ENCODE measurements around the gene ABCA2. TPM values are rescaled to one million over a fixed set of nuclear protein-coding genes. Genes with fewer than 3 reads are reported as not detected.

The ABCA2 gene
- polyA plus RNA-seq, 1 of the 3 experiments (the other 2 are of a cell fraction), result 34.7 TPM

DNA sequence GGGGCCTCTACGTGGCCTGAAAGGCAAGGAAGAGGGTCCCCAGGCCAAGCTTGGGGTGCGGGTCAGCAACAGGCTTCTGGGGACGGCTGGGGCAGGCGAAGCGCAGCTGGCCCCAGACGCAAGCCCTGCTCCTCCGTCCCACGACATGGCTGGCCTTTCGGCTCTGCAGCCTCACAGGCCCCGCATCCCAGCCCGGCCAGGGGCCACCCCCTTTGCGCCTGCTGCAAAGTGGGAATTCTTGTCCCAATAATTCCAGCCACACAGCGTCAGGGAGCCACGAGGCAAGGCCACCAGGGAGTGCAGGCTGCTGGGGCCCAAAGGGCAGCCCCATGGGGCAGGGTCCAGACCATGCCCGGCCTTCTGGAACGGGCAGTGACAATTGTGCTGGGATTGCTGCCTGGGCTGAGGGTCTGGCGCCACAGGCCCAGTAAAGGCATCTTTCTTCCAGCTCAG lies 26.9 kb upstream of the ABCA2 start:
- Histone ChIP-seq H3K9ac (no peak overlapping the region), H2AFZ (ENCODE audit: low read depth) (no peak overlapping the region), H3K9me2 (no peaks in the 10 kb centered on the region), H3K4me3 (ENCODE audit: low read depth in 2 of 2, low read length in 1 of 2) (no peak overlapping the region), H3K79me2 (ENCODE audit: insufficient read depth) (no peaks in the 10 kb centered on the region), H3K27ac (ENCODE audit: low read depth in 2 of 2, low read length in 1 of 2) (peak overlapping the region; percentile 32 to 96; a peak in 3 of 4 replicates), H3K4me1 (ENCODE audit: control insufficient read depth in 1 of 2, insufficient read depth in 2 of 2, low read depth in 1 of 2, low read length in 1 of 2) (peaks cover 0 to 29% of the 10 kb centered on the region in 2 experiments; a peak in 2 of 4 replicates), H3F3A (replicated peaks; ENCODE audit: insufficient read depth) (no peaks in the 10 kb centered on the region), H4K20me1 (ENCODE audit: insufficient read depth) (no peaks in the 10 kb centered on the region), H3K9me3 (no peaks in the 10 kb centered on the region), H3K4me2 (peak overlapping the region; percentile 71; the same call in 1 of the 2 replicates), H3K36me3 (replicated peaks in 1 of 2; ENCODE audit: control insufficient read depth in 1 of 2, insufficient read depth in 2 of 2, low read length in 1 of 2) (no peaks in the 10 kb centered on the region), H3K27me3 (ENCODE audit: insufficient read depth) (no peaks in the 10 kb centered on the region)
- 83% methylated on average over 6 of the region's 17 CpGs for WGBS (ENCODE audit: low lambda C conversion rate)
- no peak for DNase-seq
- no peak for TF ChIP-seq ELF1 (IDR thresholded peaks at IDR 0.05)
- no peak for TF ChIP-seq FOSL2 (IDR thresholded peaks at IDR 0.05; ENCODE audit: borderline replicate concordance, low read depth)
- CTCF ChIA-PET, result interaction anchor here (1.1 to 19.8 kb wide), 9 partner anchors 8 to 267 kb away, joined by 3 to 803 read pairs (median 9); partner anchors contain the start of genes NPDC1, SAPCD2 and UAP1L1
- POLR2A ChIA-PET, result interaction anchor here (0.8 to 1.8 kb wide), 12 partner anchors 8 to 247 kb away, joined by 3 to 17 read pairs (median 6); partner anchors contain the start of genes DPP7, GRIN1, NPDC1 and NRARP

DNA sequence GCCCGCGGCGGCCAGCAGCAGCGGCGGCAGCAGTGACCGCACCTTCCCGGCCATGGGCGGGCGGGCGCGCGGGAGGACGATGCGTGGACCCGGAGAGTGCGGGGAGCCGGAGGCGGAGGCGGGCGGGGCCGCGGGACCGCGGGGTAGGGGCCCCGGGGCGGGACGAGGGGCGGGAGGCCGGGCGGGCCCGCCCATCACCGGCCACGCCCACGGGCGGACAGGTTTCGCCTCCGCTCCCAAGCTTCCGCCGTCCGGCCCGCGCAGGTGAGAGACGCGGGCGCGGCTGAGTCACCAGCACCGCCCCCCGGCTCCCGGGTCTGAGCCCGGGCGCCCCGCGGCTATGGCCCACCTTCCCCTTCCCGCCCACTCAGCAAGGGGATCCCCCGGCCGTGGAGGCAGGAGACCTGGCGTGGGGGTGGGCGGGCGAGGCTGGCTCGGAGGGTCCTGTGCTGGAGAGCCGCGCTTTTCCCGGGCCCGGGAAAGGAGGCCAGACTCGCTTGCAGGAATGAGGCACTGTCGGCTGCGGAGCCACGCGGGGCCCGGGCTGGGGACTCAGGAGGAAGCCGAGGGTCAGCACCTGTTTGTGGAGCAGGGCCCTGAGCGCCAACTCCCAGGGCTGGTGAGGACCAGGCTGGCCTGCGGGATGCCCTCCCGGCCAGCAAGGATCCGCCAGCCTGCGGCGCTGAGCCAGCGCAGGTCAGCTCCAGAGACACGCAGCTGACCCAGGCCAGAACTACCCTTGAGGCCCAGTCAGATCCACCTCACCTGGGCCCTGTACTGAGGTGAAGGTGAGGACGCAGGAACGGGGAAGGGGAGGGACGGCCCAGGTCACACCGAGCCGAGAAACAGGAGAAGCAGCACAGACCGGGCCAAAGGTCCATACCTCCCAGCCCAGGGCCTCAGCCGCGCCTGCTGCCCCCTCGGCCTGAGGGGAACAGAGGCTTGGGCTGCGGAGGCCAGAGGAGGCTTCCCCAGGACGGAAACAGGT lies 26.2 kb upstream of the ABCA2 start, which contains the start of gene ENTPD2:
ENTPD2 (minus strand) TSS at position 118 of the 988 bp plus-strand sequence; CDS start at position 54, 64 bp downstream.
- Histone ChIP-seq H3K4me2 (no peak within 1 kb of the TSS), H3K9me2 (no peaks in the 10 kb centered on the region), H3F3A (replicated peaks; ENCODE audit: insufficient read depth) (no peaks in the 10 kb centered on the region), H2AFZ (ENCODE audit: low read depth) (no peak within 1 kb of the TSS), H4K20me1 (ENCODE audit: insufficient read depth) (no peaks in the 10 kb centered on the region), H3K79me2 (ENCODE audit: insufficient read depth) (no peaks in the 10 kb centered on the region), H3K27me3 (ENCODE audit: insufficient read depth) (0 out of 2 replicates have a peak, but pooled peaks cover 5% of the 10 kb centered on the region), H3K9ac (no peak within 1 kb of the TSS), H3K4me3 (ENCODE audit: low read depth in 2 of 2, low read length in 1 of 2) (no peak within 1 kb of the TSS), H3K4me1 (ENCODE audit: control insufficient read depth in 1 of 2, insufficient read depth in 2 of 2, low read depth in 1 of 2, low read length in 1 of 2) (peaks cover 0 to 32% of the 10 kb centered on the region in 2 experiments; a peak in 2 of 4 replicates), H3K9me3 (no peaks in the 10 kb centered on the region), H3K36me3 (replicated peaks in 1 of 2; ENCODE audit: control insufficient read depth in 1 of 2, insufficient read depth in 2 of 2, low read length in 1 of 2) (no peaks in the 10 kb centered on the region), H3K27ac (ENCODE audit: low read depth in 2 of 2, low read length in 1 of 2) (peak within 1 kb of the TSS in 1 of 2 experiments; percentile 96; a peak in 2 of 4 replicates)
- POLR2A ChIA-PET, result no interaction called here
- TF ChIP-seq YY1 (IDR thresholded peaks at IDR 0.05; ENCODE audit: low read depth) (no peak), CHD2 (IDR thresholded peaks at IDR 0.05; ENCODE audit: low read length, partially characterized antibody) (no peak), SMC3 (IDR thresholded peaks at IDR 0.05; ENCODE audit: low read depth, low read length) (no peak), JUND (IDR thresholded peaks at IDR 0.05) (no peak), GABPA (IDR thresholded peaks at IDR 0.05; ENCODE audit: low read depth) (no peak), TEAD4 (IDR thresholded peaks at IDR 0.05; ENCODE audit: borderline replicate concordance, insufficient read depth) (no peak), SIN3A (IDR thresholded peaks at IDR 0.05; ENCODE audit: borderline replicate concordance, low read depth, low read length) (no peak), POLR2AphosphoS5 (IDR thresholded peaks at IDR 0.05; ENCODE audit: low read depth, low read length) (no peak)
- TF ChIP-seq, protein P1, sequence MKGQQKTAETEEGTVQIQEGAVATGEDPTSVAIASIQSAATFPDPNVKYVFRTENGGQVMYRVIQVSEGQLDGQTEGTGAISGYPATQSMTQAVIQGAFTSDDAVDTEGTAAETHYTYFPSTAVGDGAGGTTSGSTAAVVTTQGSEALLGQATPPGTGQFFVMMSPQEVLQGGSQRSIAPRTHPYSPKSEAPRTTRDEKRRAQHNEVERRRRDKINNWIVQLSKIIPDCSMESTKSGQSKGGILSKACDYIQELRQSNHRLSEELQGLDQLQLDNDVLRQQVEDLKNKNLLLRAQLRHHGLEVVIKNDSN (IDR thresholded peaks at IDR 0.05; ENCODE audit: borderline replicate concordance, low read depth), result no peak
- TF ChIP-seq, protein P2, sequence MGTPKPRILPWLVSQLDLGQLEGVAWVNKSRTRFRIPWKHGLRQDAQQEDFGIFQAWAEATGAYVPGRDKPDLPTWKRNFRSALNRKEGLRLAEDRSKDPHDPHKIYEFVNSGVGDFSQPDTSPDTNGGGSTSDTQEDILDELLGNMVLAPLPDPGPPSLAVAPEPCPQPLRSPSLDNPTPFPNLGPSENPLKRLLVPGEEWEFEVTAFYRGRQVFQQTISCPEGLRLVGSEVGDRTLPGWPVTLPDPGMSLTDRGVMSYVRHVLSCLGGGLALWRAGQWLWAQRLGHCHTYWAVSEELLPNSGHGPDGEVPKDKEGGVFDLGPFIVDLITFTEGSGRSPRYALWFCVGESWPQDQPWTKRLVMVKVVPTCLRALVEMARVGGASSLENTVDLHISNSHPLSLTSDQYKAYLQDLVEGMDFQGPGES (IDR thresholded peaks at IDR 0.05; ENCODE audit: low read depth, low read length), result no peak
- TF ChIP-seq, protein P3, sequence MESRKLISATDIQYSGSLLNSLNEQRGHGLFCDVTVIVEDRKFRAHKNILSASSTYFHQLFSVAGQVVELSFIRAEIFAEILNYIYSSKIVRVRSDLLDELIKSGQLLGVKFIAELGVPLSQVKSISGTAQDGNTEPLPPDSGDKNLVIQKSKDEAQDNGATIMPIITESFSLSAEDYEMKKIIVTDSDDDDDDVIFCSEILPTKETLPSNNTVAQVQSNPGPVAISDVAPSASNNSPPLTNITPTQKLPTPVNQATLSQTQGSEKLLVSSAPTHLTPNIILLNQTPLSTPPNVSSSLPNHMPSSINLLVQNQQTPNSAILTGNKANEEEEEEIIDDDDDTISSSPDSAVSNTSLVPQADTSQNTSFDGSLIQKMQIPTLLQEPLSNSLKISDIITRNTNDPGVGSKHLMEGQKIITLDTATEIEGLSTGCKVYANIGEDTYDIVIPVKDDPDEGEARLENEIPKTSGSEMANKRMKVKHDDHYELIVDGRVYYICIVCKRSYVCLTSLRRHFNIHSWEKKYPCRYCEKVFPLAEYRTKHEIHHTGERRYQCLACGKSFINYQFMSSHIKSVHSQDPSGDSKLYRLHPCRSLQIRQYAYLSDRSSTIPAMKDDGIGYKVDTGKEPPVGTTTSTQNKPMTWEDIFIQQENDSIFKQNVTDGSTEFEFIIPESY (IDR thresholded peaks at IDR 0.05; ENCODE audit: borderline replicate concordance, low read depth), result no peak
- CTCF ChIA-PET, result interaction anchor here (1.2 to 19.8 kb wide), 6 partner anchors 7 to 267 kb away, joined by 3 to 803 read pairs (median 10); partner anchors contain the start of genes NPDC1 and SAPCD2
- no peak for DNase-seq
- WGBS (ENCODE audit: low lambda C conversion rate), result 77% methylated on average over 60 of the region's 90 CpGs

All from SK-N-SH (cell line).